HG03064 (cell line): ENCODE data around the gene AHSG.

Experiments used
- ATAC-seq: cut with Tn5 transposase; IDR thresholded peaks from one replicate; pipeline ENCODE4 v1.9.1; 2021; ENCODE audit warnings: low read depth; ENCODE audit not compliant: unreplicated experiment

AHSG gene

GRCh38 chr3:186670155-186670554, 57.3 kb downstream of the AHSG start:
- ATAC-seq = no peak
